Activated CD4-positive, alpha-beta T cell treated with anti-CD3 and anti-CD28 coated beads, Interleukin-2, Interleukin-4, amounts not matched to agents 100 ng/mL and 50 ng/mL, durations not matched to agents 16 hours and 8 hours (primary cell): ENCODE results near the gene UVSSA.
"Not testable (repeated sequence)": the region's sequence is repeated elsewhere in the genome, so short reads cannot be mapped to it uniquely, and the experiment has no call there.

ENCODE experiments used
- DNase-seq: peaks from one replicate; pipeline ENCODE4 v3.0.0-alpha.2; 2020; ENCODE audit warnings: low spot score

Gene UVSSA

DNA sequence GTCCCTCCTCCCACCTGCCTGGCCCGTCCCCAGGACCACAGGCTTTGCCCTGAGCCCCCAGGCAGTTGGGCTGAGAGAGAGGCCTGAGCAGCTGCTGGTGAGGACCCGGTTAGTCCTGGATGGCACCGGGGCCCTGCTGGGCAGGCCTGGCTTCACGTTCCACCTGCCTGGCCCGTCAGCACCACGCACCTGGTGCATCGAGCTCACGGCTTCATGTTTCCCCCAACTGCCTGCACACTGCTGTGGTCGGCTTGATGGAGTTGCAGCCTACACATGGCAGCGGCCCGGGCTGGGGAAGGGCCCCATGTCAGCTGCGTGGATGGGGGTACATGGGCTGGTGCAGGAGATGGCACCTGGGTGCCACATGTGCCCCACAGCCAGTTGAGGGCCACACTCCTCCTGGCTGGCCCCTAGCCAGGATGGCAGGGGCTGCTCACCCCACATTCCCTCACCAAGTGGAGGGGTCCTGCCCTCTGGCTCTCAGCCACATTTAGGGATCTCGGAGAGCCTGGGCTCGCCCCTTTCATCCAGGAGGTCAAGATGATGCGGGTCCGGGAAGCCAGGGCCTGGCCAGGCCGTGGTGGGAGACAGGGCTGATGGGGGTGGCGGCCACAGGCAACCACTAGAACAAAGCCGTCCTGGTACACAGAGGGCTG is 30.7 kb downstream of the UVSSA start:
- DNase-seq, result no peak

DNA sequence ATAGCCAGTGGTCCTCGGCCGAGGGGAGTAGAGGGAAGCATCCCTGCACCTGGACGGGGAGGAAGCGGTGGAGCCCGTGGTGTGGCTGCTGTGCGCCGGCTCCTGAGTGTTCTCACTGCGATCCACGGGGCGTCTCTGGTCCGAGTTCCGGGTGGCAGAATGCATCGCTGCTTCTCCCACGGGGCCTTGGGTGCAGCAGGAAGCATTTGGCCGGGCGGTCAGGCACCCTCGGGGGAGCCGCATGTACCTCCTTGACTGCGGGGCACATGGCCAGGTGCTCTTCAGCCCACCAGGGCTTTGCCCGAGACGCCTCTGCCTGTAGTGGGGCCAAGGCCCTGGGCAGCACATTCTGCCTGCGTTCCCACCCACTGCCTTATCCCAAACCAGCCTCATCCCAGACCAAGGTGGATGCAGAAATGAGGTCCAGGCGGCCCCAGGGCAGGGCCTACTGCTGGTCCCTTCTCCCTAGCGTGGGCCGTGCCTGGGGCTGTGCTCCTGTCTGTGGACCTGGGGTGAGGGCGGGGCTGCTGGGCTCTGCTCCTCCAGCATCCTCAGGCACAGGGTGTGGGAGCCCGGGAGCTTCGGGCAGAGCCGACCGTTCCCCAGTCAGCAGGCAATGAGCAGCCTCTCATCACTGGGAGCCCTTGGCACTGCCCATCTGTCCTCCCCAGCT is 31.7 kb downstream of the UVSSA start:
- DNase-seq, result no peak

DNA sequence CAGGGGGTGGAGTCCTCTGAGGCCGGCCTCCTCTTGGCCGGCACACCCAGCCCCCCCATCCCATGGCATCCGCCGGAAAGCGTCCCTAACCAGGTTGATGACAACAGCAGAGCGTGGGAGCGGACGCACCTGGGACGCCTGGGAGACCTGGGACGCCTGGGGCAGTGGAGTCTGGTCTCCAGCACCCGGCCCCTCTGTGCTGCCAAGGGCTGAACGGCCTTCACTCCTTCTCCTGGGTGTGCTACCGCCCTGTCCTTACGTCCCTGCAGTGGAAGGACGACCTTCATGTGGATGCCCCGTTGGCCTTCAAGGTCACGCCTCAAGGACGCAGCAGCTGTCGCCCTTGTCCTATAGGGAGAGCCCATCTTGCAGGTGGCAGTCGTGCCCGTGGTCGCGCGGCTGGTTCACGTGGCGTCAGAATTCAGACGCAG is 32.4 kb downstream of the UVSSA start:
- DNase-seq, result no peak

DNA sequence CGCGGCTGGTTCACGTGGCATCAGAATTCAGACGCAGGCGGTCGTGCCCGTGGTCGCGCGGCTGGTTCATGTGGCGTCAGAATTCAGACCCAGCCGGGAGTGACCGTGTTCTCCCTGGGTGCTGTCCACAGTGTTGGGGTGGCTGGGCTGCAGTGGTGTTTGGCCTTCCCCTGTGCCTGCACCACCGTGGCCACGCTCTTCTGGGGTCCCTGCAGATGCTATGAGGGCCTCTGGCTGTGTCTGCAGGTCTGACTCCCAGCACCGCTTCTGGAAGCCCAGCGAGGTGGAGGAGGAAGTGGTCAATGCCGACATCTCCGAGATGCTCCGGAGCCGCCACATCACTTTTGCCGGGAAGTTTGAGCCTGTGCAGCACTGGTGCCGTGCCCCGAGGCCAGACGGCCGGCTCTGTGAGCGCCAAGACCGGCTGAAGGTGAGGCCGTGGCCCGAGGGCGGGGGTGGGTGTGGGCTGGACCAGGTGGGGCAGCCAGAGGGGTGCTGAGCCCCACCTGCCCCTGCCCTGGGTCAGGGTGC is 32.9 kb downstream of the UVSSA start:
- DNase-seq, result no peak

DNA sequence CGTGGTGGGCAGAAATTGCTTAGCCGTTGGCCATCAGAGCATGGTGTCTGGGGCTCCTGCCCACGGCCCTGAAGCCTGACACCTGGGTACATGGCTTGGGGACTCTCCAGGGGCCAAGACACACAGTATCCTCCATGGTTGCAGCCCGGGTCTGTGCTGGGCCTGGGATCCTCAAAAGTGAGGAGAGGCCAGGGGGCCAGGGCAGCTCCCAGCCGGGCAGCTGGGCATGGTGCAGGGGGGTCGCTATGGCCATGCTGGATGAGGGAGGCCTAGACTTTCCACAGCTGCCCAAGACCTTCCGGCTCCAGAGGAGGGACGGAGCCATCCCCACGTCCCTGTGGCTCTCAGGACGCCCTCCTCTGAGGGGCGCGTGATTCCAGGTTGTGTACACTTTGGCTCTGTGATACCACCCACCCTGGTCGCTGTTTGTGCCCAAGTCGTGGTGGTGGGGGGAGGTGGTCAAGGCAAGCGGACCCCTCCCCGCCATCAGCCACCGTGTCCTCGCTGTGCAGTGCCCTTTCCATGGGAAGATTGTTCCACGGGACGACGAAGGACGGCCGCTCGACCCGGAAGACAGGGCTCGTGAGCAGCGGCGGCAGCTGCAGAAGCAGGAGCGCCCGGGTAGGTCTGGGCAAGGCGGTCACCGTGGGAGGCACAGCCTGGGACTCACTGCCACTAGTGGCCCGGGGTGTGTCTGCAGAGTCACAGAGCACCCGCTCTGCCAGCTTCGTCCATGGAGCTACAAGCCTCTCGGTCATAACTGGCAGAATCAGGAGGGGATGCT is 33.6 kb downstream of the UVSSA start:
- no peak for DNase-seq

DNA sequence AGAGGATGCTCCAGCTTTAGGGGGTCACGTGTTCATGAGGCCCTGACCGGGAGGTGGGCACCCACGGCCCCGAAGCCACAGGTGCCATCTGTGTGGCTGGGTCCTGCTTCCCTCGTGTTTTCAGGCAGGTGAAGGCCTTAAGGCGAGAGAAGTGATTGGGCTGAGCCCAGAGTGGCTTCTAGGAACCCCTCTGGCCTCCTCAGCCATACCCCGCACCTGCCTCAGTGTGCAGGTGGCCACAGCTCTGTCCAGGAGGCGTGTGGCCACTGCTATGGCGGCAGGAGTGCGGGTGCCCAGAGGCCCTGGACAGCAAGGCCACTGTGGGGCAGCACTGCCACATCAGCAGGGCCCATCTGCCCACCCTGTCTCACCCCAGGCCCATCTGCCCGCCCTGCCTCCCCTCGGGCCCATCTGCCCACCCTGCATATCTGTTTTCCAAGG is 34.2 kb downstream of the UVSSA start:
- DNase-seq, result no peak

DNA sequence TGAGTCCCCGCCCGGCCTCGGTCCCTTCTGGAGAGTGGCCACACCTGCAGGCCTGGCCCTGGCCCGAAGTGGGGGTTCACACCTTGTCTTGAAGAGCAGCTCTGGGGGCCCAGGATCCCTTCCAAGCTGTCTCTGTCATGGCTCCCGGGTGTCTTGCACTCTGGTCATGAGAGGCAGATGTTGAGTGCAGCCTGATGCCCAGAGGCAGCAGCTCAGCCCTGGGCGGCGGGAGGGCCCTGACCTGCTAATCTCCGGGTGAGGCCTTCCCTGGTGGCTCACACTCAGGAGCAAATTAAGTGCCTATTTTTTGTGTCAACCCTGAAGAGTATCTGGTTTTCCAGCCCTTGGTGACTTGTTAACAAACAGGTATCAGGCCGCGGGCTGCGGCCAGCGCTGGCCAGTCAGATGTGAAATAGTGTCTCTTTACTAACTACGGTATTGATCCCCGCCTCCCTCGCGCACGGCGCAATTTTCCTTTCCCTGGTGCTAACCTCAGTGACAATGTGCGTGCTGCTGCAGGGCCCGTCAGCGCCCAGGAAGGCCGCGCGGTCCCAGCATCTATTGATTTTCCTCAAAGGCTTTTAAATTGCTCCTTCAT is 35.0 kb downstream of the UVSSA start:
- no peak for DNase-seq

DNA sequence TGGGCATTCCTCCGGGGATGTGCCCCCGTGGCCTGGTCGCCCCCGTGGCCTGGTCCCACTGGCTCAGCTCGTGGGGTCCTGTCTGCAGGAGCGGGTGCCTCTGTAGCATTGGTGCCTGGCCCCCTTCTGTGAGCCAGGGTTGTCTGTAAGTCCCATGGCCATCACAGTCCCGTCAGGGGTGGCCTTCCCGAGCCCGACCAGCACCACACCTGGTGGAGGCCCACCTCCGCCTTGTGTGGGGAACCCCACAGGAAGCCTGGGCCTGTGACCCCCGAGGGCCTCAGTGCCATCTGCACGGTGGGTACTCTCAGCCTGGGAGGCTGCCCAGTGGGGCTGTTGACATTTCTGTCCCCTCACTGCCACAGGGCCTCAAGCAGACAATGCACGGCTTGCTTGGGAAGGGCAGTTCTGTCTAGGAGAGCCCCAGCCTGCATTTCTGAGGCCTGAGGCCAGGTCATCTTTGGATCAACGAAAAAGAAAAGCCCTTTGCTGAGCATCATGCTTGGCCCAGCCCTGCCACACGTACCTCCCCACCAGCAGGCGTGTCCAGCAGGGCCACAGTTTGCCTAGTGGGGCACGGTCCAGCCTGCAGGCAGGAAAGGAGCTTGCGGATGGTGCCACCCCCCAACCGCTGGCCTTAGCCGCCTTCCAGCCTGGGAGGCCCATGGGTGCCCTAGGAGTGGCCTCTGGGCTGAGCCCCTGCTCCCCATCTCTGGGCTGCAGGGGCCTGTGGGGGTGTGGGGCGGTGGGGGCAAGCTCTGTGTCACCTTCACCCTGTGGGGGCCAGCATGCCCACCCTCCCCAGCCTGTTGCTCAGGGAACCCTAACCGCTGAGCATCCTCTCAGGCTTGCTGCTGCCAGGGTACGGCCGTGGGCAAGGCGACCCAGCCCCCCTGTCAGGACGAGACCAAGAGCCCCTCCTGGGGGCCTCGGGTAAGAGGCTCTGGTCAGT is 36.0 kb downstream of the UVSSA start:
- no peak for DNase-seq

DNA sequence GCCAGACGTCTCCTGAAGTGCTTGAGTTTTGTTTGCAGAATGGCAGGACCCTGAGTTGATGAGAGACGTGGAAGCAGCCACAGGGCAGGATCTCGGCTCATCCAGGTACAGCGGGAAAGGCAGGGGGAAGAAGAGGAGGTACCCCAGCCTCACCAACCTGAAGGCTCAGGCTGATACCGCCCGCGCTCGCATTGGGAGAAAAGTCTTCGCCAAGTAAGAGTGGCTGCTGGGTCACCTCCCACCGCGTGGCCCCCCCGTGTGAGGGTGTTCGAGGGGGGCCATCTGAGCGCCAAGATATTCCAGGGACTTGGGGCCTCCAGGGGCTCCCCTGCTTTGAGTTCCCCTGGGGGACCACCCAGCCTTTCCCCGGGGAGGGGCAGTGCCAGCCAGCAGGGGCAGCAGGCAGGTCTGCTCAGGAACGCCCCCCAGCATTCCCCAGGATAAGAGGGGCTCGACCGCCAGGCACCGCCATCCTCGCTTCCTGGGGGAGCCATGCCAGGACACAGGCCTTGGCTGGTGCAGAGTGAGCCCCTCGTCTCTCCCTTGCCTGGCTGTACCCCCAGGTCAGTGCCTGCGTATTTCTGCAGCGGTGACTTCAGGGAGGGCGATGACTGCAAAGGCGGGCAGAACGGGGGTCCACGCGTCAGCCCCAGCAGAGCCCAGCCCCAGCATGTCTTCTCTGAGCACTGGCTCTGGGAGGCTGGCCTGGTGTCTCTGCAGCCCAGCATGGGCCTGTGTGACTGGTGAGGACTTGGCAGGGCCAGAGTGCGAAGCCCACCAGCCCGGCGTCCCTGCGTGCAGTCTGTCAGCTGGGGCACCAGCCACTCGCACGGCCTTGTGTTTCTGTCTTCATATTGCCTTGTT is 37.0 kb downstream of the UVSSA start:
- DNase-seq, result no peak

DNA sequence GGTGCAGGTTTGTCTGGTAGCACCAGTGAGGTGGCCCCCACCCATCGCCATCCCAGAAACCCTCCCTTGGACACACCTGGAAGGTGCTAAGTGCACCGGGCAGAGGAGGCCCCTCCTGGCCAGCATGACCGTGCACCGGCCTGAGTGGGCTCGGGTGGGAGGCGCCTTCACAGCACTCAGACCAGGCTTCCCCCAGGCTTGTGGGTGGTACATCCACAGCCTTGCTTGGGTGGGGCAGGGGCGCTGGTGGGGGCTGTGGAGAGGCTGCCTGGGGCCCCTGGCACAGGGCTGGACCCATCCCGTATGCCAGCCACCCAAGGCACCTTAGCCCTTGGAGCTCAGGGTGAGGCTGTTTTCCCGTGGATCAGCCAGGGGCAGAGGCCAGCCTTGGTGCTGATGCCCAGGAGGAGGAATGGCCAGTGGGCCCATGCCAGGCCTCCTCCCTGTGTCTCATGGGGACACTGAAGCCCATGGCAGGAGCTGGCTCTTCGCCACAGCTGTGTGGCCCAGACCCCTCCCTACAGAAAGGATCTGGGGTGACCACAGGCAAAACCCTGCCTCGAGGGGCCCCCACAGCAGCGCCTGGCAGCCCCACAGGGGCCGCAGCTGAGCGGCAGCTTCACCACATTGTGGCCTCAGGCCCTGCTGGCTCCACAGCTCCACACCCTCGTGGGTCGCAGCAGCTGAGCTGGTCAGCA is 37.8 kb downstream of the UVSSA start:
- DNase-seq, result no peak

DNA sequence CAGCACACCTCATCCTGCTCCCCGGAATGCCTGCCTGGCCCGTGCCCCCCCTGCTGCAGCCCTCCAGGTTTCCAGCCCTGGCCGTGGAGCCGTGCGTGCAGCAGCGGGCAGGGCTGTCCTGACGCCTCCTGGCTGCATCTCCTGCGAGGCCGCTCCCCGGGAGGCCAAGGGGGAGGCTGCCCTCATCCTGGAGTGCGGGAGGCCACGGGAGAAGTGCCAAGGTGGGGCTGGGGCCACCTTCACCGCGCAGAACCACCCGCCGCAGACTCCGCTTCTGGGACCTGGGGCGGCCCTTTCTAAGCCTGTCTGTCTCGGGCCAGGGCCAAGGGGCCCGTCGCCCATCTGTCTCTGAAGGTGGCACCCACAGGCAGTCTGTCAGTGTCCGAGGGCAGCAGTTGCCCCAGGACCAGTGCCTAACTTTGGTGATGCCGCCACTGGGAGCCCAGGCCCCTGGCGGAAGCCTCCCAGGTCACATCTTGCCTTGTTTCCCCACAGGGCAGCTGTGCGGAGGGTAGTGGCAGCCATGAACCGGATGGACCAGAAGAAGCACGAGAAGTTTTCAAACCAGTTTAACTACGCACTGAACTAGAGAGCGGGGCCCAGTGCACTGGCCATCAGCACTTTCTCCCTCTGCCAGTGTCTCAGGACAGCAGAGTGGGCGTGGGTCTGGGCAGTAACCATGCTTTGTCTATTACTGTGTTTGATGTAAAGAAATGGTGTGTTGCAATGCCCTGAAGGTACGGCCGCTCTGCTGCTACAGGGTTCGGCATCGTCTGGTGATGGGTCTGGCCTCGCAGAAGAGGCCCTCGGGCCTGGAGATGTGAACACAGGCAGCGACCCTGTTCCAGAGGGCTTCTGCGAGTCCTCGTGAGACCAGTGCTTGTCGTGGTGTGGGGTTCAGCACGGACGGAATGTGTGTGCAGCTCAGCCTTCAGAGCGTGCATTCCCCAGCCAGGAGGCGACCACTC is 38.6 kb downstream of the UVSSA start:
- DNase-seq, result no peak

DNA sequence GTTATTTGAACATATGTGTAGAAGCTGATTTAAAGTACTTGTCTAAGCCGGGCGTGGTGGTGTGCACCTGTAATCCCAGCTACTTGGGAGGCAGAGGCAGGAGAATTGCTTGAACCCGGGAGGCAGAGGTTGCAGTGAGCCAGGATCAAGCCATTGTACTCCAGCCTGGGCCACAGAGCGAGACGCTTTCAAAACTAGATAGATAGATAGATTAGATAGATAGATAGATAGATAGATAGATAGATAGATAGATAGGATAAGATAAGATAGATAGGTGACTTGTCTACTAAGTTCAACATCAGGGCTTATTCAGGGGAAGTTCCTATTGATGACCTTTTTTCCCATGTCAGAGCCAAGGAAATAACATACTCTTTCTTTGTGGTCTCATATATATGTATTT is 46.4 kb downstream of the UVSSA start:
- DNase-seq, result not testable (repeated sequence)

DNA sequence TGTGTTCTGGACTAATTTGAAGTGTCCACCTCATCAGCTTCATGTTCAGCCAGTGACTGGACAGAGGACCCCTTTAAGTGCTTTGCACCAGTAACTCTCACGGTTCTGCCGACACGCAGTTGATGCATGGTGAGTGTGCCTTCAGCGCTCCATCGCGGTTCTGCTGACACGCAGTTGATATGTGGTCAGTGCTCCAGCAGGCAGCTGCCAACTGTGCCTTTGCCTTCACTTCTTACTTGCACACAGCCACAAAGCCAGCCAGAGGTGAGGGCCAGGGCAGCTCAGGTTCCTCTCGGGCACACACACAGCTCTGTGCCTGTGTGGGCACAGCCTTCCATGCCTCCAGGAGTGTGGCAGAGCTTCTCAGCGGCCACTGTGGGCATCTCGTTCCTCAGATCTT is 46.9 kb downstream of the UVSSA start:
- DNase-seq, result no peak

DNA sequence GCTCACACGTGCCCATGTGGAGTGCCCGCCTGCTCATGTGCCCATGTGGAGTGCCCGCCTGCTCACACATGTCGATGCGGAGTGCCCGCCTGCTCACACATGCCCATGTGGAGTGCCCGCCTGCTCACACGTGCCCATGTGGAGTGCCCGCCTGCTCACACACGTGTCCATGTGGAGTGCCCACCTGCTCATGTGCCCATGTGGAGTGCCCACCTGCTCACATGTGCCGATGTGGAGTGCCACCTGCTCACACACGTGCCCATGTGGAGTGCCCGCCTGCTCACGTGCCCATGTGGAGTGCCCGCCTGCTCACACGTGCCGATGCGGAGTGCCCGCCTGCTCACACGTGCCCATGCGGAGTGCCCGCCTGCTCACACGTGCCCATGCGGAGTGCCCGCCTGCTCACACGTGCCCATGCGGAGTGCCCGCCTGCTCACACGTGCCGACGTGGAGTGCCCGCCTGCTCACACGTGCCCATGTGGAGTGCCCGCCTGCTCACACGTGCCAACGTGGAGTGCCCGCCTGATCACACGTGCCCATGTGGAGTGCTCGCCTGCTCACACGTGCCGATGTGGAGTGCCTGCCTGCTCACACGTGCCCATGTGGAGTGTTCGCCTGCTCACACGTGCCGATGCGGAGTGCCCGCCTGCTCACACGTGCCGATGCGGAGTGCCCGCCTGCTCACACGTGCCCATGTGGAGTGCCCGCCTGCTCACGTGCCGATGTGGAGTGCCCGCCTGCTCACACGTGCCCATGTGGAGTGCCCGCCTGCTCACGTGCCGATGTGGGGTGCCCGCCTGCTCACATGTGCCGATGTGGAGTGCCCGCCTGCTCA is 47.8 kb downstream of the UVSSA start:
- not testable (repeated sequence) for DNase-seq

DNA sequence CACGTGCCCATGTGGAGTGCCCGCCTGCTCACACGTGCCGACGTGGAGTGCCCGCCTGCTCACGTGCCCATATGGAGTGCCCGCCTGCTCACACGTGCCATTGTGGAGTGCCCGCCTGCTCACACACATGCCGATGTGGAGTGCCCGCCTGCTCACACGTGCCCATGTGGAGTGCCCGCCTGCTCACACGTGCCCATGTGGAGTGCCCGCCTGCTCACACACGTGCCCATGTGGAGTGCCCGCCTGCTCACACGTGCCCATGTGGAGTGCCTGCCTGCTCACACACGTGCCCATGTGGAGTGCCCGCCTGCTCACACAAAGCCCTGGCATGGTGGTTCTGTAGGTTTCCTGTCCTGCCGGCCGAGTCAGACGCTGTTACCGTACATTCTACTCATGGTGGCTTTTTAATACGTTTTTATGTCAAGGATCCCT is 48.4 kb downstream of the UVSSA start:
- DNase-seq, result not testable (repeated sequence)

DNA sequence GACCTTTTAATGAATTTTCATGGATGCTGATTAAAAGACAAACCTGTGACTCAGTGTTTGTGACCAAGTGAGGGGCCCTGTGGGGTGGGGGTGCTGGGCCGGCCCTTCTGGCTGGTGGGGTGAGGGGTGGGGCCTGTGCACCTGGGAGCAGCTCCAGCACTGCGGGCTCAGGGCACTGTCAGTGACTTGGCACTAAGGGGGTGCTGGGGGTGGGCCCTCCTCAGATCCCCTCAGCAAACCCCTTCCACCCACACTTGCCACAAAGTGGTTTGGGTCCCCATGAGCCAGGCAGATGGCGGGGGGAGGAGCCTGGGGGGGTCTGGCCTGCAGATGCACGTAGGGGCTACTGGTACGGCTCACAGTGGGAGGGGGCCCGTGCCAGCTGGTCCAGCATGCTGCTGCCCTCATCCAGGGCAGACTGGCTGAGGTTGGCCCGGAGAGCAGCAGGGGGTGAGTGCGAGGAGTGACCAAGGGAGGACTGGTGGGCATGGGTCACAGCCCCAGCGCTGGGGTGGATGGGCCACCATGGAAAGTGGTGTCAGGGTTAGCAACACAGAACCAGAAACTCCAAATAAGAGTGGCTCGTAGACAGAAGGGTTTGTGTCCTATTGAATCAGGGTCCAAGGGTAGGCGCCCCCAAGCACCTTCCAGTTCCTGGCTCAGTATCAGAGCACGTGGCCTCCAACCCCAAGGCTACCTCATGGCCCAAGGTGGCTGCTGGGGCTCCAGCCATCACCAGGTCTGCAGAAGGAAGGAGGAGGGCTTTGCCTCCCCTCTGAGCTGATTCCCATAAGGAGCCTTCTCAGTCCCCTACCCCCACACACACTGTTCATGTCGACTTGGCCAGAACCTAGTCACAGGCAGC is 49.2 kb downstream of the UVSSA start:
- DNase-seq, result no peak
